Pancreas (tissue), 10 donors: ENCODE measurements around the gene PMIS2. TPM values are rescaled to one million over a fixed set of nuclear protein-coding genes. Genes with fewer than 3 reads are reported as not detected.

Experiments
- ATAC-seq, 4 donors: fragments of 200-7000 bp; cut with Tn5 transposase; one replicate each; pipeline versions ENCODE4 v1.8.0 to v1.9.1; 2020; ENCODE audit warnings: mild to moderate bottlenecking in 4 of 4, moderate library complexity in 4 of 4
- DNase-seq, 6 donors: peaks; one replicate each; pipeline ENCODE4 v3.0.0-alpha.2; 2020
- FAIRE-seq: peaks from 2 replicates; lab custom pipeline; 2012; peaks lifted over from hg19 to GRCh38; lab: Jason Lieb, UNC
- H3K27ac ChIP-seq, 4 donors: fragments of 200-600 bp; sonication (generic); 1 replicate in 3 of 4; 2 replicates in 1 of 4; pipeline versions ENCODE4 v1.5.0 to v1.8.0; 2020
- H3K27me3 ChIP-seq, 4 donors: fragments of 200-600 bp; one replicate each; pipeline ENCODE4 v1.8.0; 2021
- H3K36me3 ChIP-seq, 3 donors: fragments of 200-600 bp; sonication (generic) in 1 of 3; one replicate each; pipeline versions ENCODE4 v1.5.0 to v1.8.0; 2020 to 2021
- H3K4me1 ChIP-seq, 3 donors: fragments of 200-600 bp; one replicate each; pipeline ENCODE4 v1.8.0; 2021
- H3K4me3 ChIP-seq, 4 donors: fragments of 200-600 bp; sonication (generic) in 2 of 4; one replicate each; pipeline versions ENCODE4 v1.5.0 to v1.8.0; 2020 to 2021
- H3K9me3 ChIP-seq, 4 donors: fragments of 200-600 bp; one replicate each; pipeline ENCODE4 v1.8.0; 2021
- WGBS, 2 donors: extraction: QIAGEN DNeasy Blood & Tissue Kit; methylation state at CpG; one replicate each; pipeline ENCODE4 v1.1.7; 2013; 5-methylcytosine and 5-hydroxymethylcytosine counted together
- intact Hi-C, 3 donors: fragments of 100-400 bp; cut with DNase I; formaldehyde crosslinking; loops; one replicate each; pipeline versions ENCODE4 v1.11.1 to v1.14.2; 2022
- polyA plus RNA-seq, 2 donors: library from polyadenylated mRNA; stranded (reverse); fragments of 200-250 nt; gene quantifications; one replicate each; pipeline ENCODE4 v1.2.3, GENCODE V29; 2013
- total RNA-seq, 6 donors: library from RNA; stranded (reverse); fragmentation: NEBNext Ultra II Directional in 4 of 6; extraction: Animal tissue kit (Norgen Biotek cat#: 25700) in 4 of 6; gene quantifications; one replicate each; pipeline versions ENCODE4 v1.2.1 to v1.2.4, GENCODE V29; 2021 to 2023
- TF ChIP-seq, protein P1 (sequence below), 4 donors: fragments of 200-600 bp; sonication (generic) in 3 of 4; IDR thresholded peaks; one replicate each; pipeline versions ENCODE4 v1.5.0 to v1.8.0; 2021; ENCODE audit warnings: antibody characterized with exemption in 4 of 4
- donor health status: healthy with polysubstance abuse.
- donor health status: DM: no; HTN: no; CAD: no; lungs with moderate emphysema.
- donor health status: DM: no; HTN: no; CAD: no.
- donor health status: control.
- donor health status: control.
- donor health status: Bipolar disorder and iron deficiency.
- donor health status: DM: yes; HTN: yes; CAD: no.
- donor health status: DM: no; HTN: no; CAD: no.
- donor health status: DM: no; HTN: no; CAD: no.
- donor health status: DM: yes; HTN: yes; CAD: no.

The PMIS2 gene
- total and polyA plus RNA-seq, 8 donors = not detected

- intact Hi-C loops = loop anchor here in 2 of 3 donors (5.0 to 10.0 kb wide), 3 partner anchors 41 to 178 kb away; partner anchors contain the start of gene PMIS2 (in 1 of the 2)
- DNase-seq (no peak), ATAC-seq (no peak), FAIRE-seq (no peak)
- TF ChIP-seq, protein P1, sequence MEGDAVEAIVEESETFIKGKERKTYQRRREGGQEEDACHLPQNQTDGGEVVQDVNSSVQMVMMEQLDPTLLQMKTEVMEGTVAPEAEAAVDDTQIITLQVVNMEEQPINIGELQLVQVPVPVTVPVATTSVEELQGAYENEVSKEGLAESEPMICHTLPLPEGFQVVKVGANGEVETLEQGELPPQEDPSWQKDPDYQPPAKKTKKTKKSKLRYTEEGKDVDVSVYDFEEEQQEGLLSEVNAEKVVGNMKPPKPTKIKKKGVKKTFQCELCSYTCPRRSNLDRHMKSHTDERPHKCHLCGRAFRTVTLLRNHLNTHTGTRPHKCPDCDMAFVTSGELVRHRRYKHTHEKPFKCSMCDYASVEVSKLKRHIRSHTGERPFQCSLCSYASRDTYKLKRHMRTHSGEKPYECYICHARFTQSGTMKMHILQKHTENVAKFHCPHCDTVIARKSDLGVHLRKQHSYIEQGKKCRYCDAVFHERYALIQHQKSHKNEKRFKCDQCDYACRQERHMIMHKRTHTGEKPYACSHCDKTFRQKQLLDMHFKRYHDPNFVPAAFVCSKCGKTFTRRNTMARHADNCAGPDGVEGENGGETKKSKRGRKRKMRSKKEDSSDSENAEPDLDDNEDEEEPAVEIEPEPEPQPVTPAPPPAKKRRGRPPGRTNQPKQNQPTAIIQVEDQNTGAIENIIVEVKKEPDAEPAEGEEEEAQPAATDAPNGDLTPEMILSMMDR (IDR thresholded peaks at IDR 0.05) = no peak
- no peaks in the 10 kb centered on the region for H3K36me3 ChIP-seq
- H3K4me1 ChIP-seq = peaks cover 0 to 17% (median 4%) of the 10 kb centered on the region in 3 donors
- no peaks in the 10 kb centered on the region for H3K27me3 ChIP-seq
- H3K4me3 ChIP-seq = peak overlapping the region in 3 of 4 donors; percentile 73 to 99 (median 90)
- H3K9me3 ChIP-seq = no peaks in the 10 kb centered on the region
- 48 to 51% methylated on average over 8 of the region's 8 CpGs for WGBS, 2 donors
- H3K27ac ChIP-seq = no peak overlapping the region
Measured at GRCh38 chr19:35546532-35546931, 39.4 kb upstream of the PMIS2 start.

DNA sequence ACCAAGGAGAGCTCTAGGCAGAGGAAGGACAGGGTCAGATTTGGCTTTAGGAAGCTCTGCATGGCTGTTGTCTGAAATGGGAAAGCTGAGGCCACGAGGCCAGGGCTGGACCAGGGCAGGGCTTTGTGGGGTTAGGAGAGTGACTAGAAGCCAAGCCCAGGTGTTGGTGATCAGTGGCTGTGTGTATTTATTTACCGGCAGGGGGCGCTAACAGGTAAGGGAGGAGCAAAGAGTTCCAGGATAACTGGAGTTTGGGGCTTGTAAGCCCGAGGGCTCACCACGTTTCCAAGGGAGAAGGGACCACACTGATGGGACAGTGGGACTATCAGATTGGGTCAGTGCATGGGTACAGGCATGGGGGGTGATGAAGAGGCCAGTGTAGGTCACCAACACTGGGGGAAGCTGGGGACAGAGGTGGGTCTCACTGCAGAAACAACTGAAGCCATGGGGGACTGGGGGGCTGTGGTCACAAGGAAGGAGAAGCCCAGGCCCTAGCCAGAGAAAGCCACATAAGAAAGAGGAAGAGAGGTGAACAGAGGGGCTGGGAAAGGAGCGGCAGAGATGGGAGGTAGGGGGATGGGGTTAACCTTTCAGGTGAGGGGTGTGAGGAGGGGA, 36.7 kb upstream of the PMIS2 start:
- Histone ChIP-seq H3K4me3 (no peak overlapping the region), H3K27me3 (no peaks in the 10 kb centered on the region), H3K4me1 (peaks cover 0 to 16% (median 4%) of the 10 kb centered on the region in 3 donors), H3K27ac (no peak overlapping the region), H3K36me3 (no peaks in the 10 kb centered on the region), H3K9me3 (no peaks in the 10 kb centered on the region)
- intact Hi-C loops = loop anchor here in 2 of 3 donors (5.0 to 10.0 kb wide), 3 partner anchors 38 to 176 kb away; partner anchors contain the start of gene PMIS2 (in 1 of the 2)
- DNase-seq = peak in 3 of 6 donors; percentile 67 to 76 (median 72)
- TF ChIP-seq, protein P1 (IDR thresholded peaks at IDR 0.05) = peak; percentile 57 to 89 (median 82)
- FAIRE-seq = no peak
- ATAC-seq = peak; percentile 51 to 67 (median 62)
- WGBS, 2 donors = 14 to 15% methylated on average over 6 of the region's 6 CpGs

- Histone ChIP-seq H3K36me3 (no peaks in the 10 kb centered on the region), H3K4me3 (no peak overlapping the region), H3K27ac (peak overlapping the region in 2 of 4 donors; percentile 31 to 53), H3K27me3 (no peaks in the 10 kb centered on the region), H3K4me1 (peaks cover 0 to 12% (median 4%) of the 10 kb centered on the region in 3 donors), H3K9me3 (no peaks in the 10 kb centered on the region)
- FAIRE-seq = no peak
- peak in 5 of 6 donors; percentile 80 to 93 (median 86) for DNase-seq
- TF ChIP-seq, protein P1 (IDR thresholded peaks at IDR 0.05) = no peak
- whole genome bisulfite sequencing, 2 donors = 40 to 48% methylated on average over 15 of the region's 15 CpGs
- peak; percentile 69 to 77 (median 72) for ATAC-seq
- intact Hi-C loops = loop anchor here in 2 of 3 donors (5.0 to 10.0 kb wide), 3 partner anchors 37 to 175 kb away; partner anchors contain the start of gene PMIS2 (in 1 of the 2)
Measured at GRCh38 chr19:35549879-35550523, 36.0 kb upstream of the PMIS2 start.

DNA sequence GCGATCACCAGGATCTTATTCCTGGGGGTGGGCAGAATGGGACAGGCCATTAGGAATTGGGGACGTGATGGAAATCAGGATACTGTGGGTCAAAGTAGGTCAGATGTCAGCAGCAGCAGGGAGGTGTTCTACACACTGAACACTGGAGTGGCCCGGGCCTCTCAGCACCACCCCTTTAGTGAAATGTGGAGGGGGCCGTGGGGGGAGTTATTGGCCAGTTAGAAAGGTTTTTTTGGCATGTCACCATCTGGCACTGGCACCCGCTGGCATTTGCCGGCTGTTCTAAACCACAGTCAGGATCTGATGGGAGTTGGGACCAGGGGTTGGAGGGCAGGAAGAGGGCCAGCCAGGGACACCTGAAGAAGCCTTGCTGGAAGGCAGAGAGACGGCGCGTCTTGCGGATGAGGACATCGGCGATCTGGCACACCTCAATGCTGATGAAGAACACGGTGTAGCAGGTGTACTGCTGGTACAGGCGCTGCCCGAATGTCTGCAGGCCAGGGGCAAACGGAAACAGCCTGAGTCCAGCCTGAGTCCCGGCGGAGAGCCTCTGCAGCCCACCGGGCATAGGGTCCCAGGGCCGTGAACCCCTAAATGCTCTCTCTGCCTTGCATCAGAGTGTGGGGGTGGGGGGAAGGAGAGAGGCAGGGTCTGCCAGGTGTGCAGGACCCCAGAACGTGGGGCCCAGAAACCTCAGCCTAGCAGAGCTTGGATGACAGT, 34.7 kb upstream of the PMIS2 start:
- no peaks in the 10 kb centered on the region for H3K9me3 ChIP-seq
- ATAC-seq = no peak
- no peaks in the 10 kb centered on the region for H3K27me3 ChIP-seq
- DNase-seq = peak in 1 of 6 donors; percentile 44
- 66% methylated on average over 21 of the region's 21 CpGs for WGBS, 2 donors
- intact Hi-C loops = no loop called here
- TF ChIP-seq, protein P1 (IDR thresholded peaks at IDR 0.05) = no peak
- peaks cover 0 to 9% (median 4%) of the 10 kb centered on the region in 3 donors for H3K4me1 ChIP-seq
- FAIRE-seq = no peak
- no peaks in the 10 kb centered on the region for H3K36me3 ChIP-seq
- no peak overlapping the region for H3K27ac ChIP-seq
- H3K4me3 ChIP-seq = no peak overlapping the region
